Measurements from ENCODE around the gene ZNF385C. TPM values are rescaled to one million over a fixed set of nuclear protein-coding genes. Genes with fewer than 3 reads are reported as not detected.

ZNF385C gene
- total and polyA plus RNA-seq, 2 donors (not counting 1 experiment from before 2014, with no cell fraction given): under 0.01 to 0.03 TPM

DNA sequence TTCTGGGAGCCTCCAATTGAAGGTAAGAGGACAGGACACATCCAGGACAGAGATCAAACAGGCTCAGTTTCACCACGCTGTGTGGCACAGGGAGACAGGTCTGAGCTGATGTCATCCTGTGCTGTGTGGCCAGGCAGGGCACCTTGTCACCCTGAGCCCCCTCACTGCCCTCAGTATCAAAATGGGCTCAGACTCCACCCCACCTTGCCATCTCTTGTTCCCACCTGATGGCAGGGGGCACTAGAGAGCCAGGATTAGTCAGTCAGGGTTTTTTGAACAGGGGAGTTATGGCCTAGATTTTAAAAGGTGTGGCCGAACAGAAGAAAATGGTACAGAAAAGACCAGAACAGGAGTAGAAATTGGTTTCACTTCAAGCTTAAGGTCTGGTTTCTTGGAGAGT is 20.3 kb upstream of the ZNF385C start:
- H3K4me1 ChIP-seq (ENCODE audit: control insufficient read depth, extremely low read depth, insufficient read depth, low read length): peaks cover 8% of the 10 kb centered on the region
- TF ChIP-seq EZH2 (IDR thresholded peaks at IDR 0.05; ENCODE audit: low read length, missing control alignments): no peak
- TF ChIP-seq, protein P1, sequence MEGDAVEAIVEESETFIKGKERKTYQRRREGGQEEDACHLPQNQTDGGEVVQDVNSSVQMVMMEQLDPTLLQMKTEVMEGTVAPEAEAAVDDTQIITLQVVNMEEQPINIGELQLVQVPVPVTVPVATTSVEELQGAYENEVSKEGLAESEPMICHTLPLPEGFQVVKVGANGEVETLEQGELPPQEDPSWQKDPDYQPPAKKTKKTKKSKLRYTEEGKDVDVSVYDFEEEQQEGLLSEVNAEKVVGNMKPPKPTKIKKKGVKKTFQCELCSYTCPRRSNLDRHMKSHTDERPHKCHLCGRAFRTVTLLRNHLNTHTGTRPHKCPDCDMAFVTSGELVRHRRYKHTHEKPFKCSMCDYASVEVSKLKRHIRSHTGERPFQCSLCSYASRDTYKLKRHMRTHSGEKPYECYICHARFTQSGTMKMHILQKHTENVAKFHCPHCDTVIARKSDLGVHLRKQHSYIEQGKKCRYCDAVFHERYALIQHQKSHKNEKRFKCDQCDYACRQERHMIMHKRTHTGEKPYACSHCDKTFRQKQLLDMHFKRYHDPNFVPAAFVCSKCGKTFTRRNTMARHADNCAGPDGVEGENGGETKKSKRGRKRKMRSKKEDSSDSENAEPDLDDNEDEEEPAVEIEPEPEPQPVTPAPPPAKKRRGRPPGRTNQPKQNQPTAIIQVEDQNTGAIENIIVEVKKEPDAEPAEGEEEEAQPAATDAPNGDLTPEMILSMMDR (conservative IDR thresholded peaks at IDR 0.05 in 1 of 2, IDR thresholded peaks at IDR 0.05 in 1 of 2; ENCODE audit: low read depth in 1 of 2, low read length in 2 of 2): peak; percentile 27 to 44
- no peaks in the 10 kb centered on the region for H4K20me1 ChIP-seq (ENCODE audit: control insufficient read depth, extremely low read depth, insufficient read depth, low read length)
- no peaks in the 10 kb centered on the region for H3K9me3 ChIP-seq (ENCODE audit: control insufficient read depth, insufficient read depth, low read depth, low read length)
- no peak overlapping the region for H3K4me2 ChIP-seq (ENCODE audit: extremely low read depth, insufficient read depth, low read length)
- no peaks in the 10 kb centered on the region for H3K27me3 ChIP-seq (ENCODE audit: control insufficient read depth, insufficient read depth, low read length)
- peaks cover 21% of the 10 kb centered on the region for H3K36me3 ChIP-seq (ENCODE audit: control insufficient read depth, insufficient read depth, low read length)
- no peak overlapping the region for H3K27ac ChIP-seq (ENCODE audit: insufficient read depth, low read length)
- DNase-seq (ENCODE audit: low read depth in 2 of 2): peak in 1 of 2 donors; percentile 17
- no peak overlapping the region for H3K4me3 ChIP-seq (replicated peaks in 1 of 4; ENCODE audit: control extremely low read depth in 1 of 4, insufficient read depth in 1 of 4, low read depth in 3 of 4, low read length in 4 of 4)
- no peaks in the 10 kb centered on the region for H3K79me2 ChIP-seq (ENCODE audit: control insufficient read depth, insufficient read depth, low read length)
- H3K9ac ChIP-seq (ENCODE audit: insufficient read depth, low read length): no peak overlapping the region
- no peak overlapping the region for H2AFZ ChIP-seq (ENCODE audit: low read length)

DNA sequence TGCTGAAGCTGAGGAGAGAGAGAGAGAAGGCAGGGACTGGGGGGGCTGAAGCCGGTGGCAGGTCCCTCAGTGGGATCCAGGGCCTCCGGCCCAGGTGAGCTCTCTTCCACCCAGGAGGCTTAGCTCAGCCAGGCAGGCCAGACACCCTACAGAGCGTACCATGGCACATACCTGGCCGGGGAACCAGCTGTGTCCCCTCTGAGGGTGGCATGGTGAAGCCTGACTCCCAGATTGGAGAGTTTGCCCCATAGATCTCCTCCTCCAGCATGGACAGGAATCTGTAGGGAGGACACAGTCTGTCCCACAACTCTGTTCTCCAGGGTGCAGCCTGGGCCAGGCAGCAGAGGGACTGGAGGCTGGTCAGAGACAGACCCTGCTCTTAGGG is 19.8 kb upstream of the ZNF385C start:
- H3K4me1 ChIP-seq (ENCODE audit: control insufficient read depth, extremely low read depth, insufficient read depth, low read length): peaks cover 8% of the 10 kb centered on the region
- TF ChIP-seq EZH2 (IDR thresholded peaks at IDR 0.05; ENCODE audit: low read length, missing control alignments): no peak
- TF ChIP-seq, protein P1 (conservative IDR thresholded peaks at IDR 0.05 in 1 of 2, IDR thresholded peaks at IDR 0.05 in 1 of 2; ENCODE audit: low read depth in 1 of 2, low read length in 2 of 2): no peak
- DNase-seq (ENCODE audit: low read depth in 2 of 2): no peak
- H3K4me3 ChIP-seq (replicated peaks in 1 of 4; ENCODE audit: control extremely low read depth in 1 of 4, insufficient read depth in 1 of 4, low read depth in 3 of 4, low read length in 4 of 4): no peak overlapping the region
- H3K4me2 ChIP-seq (ENCODE audit: extremely low read depth, insufficient read depth, low read length): no peak overlapping the region
- H3K9ac ChIP-seq (ENCODE audit: insufficient read depth, low read length): no peak overlapping the region
- H4K20me1 ChIP-seq (ENCODE audit: control insufficient read depth, extremely low read depth, insufficient read depth, low read length): no peaks in the 10 kb centered on the region
- no peaks in the 10 kb centered on the region for H3K9me3 ChIP-seq (ENCODE audit: control insufficient read depth, insufficient read depth, low read depth, low read length)
- no peak overlapping the region for H3K27ac ChIP-seq (ENCODE audit: insufficient read depth, low read length)
- no peaks in the 10 kb centered on the region for H3K79me2 ChIP-seq (ENCODE audit: control insufficient read depth, insufficient read depth, low read length)
- H3K27me3 ChIP-seq (ENCODE audit: control insufficient read depth, insufficient read depth, low read length): no peaks in the 10 kb centered on the region
- peaks cover 21% of the 10 kb centered on the region for H3K36me3 ChIP-seq (ENCODE audit: control insufficient read depth, insufficient read depth, low read length)
- no peak overlapping the region for H2AFZ ChIP-seq (ENCODE audit: low read length)

DNA sequence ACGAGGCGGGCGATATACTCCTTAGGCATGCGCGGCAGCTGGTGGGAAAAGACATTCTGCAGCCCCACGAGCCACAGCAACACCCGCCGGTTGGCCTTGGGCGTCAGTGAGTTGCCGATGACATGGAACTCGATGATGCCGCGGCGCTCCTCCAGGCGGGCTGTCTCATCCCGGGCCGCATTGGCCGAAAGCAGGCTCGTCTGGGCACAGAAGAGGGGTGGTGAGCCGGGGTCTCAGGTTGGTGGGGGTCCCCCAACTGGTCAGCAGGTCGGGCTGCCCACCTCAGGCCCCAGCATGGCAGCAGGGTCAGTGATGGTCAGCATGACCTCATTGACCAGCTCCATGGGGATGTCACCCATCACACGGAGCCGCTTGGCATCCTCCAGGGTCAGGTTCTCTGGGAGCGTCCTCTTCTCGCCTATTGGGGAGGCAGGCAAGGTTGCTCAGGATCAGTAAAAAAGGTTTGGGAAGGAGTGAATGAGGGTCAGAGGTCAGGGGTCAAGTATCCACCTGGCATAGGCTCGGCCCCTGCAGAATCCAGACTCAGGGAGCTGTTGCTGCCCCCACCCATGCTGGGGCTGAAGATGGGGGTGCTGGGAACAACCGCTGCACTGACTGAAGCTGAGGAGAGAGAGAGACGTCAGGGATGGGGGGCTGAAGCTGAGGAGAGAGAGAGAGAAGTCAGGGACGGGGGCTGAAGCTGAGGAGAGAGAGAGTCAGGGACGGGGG is 19.3 kb upstream of the ZNF385C start:
- no peak for TF ChIP-seq EZH2 (IDR thresholded peaks at IDR 0.05; ENCODE audit: low read length, missing control alignments)
- TF ChIP-seq, protein P1 (conservative IDR thresholded peaks at IDR 0.05 in 1 of 2, IDR thresholded peaks at IDR 0.05 in 1 of 2; ENCODE audit: low read depth in 1 of 2, low read length in 2 of 2): no peak
- H3K9me3 ChIP-seq (ENCODE audit: control insufficient read depth, insufficient read depth, low read depth, low read length): no peaks in the 10 kb centered on the region
- H3K27ac ChIP-seq (ENCODE audit: insufficient read depth, low read length): no peak overlapping the region
- H3K79me2 ChIP-seq (ENCODE audit: control insufficient read depth, insufficient read depth, low read length): no peaks in the 10 kb centered on the region
- H3K27me3 ChIP-seq (ENCODE audit: control insufficient read depth, insufficient read depth, low read length): no peaks in the 10 kb centered on the region
- peaks cover 21% of the 10 kb centered on the region for H3K36me3 ChIP-seq (ENCODE audit: control insufficient read depth, insufficient read depth, low read length)
- H4K20me1 ChIP-seq (ENCODE audit: control insufficient read depth, extremely low read depth, insufficient read depth, low read length): no peaks in the 10 kb centered on the region
- H3K4me2 ChIP-seq (ENCODE audit: extremely low read depth, insufficient read depth, low read length): no peak overlapping the region
- no peak overlapping the region for H3K9ac ChIP-seq (ENCODE audit: insufficient read depth, low read length)
- H3K4me1 ChIP-seq (ENCODE audit: control insufficient read depth, extremely low read depth, insufficient read depth, low read length): peaks cover 11% of the 10 kb centered on the region
- H2AFZ ChIP-seq (ENCODE audit: low read length): no peak overlapping the region
- DNase-seq (ENCODE audit: low read depth in 2 of 2): no peak
- no peak overlapping the region for H3K4me3 ChIP-seq (replicated peaks in 1 of 4; ENCODE audit: control extremely low read depth in 1 of 4, insufficient read depth in 1 of 4, low read depth in 3 of 4, low read length in 4 of 4)
